Measurements from ENCODE around the gene METTL22.

METTL22 gene, protein sequence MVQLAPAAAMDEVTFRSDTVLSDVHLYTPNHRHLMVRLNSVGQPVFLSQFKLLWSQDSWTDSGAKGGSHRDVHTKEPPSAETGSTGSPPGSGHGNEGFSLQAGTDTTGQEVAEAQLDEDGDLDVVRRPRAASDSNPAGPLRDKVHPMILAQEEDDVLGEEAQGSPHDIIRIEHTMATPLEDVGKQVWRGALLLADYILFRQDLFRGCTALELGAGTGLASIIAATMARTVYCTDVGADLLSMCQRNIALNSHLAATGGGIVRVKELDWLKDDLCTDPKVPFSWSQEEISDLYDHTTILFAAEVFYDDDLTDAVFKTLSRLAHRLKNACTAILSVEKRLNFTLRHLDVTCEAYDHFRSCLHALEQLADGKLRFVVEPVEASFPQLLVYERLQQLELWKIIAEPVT

DNA sequence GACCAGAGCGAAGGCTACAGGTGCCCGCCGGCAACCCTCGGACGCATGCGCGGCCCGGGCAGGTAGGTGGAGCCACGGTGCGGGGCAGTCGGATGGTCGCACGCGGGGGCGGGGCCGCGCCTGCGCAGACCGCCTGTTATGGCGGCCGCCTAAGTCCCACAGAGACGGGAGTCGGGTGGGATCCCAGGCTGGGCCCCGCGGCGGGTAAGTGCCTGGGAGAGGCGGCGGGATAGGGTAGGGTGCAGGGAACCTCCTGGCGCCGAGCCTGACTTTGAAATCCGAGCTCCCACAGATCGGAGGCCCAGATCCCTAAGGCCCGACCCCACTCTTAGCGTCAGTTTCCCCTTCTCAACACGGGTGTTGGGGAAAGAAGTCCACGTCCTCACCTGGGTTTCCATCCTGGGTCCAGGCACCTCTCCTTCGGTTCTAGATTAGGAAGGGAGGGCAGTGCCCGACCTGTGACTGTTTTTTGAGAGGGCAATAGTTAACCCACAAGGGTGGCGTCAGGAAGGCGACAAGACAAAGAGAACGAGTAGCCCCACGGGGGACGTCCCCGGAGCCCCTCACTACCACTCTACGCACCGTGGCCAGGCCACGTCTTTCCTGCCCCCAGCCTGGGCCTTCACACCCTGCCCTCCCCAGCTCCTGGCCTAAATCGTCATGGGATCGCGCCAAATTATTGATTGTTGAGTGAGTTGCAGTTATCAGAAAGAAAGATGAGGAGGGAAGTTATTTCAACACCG is at the start of gene METTL22:
METTL22 (plus strand) TSS at position 127 of the 743 bp plus-strand sequence. CDS start 3,968 bp downstream, outside the sequence.
- peak; percentile 25 for DNase-seq

DNA sequence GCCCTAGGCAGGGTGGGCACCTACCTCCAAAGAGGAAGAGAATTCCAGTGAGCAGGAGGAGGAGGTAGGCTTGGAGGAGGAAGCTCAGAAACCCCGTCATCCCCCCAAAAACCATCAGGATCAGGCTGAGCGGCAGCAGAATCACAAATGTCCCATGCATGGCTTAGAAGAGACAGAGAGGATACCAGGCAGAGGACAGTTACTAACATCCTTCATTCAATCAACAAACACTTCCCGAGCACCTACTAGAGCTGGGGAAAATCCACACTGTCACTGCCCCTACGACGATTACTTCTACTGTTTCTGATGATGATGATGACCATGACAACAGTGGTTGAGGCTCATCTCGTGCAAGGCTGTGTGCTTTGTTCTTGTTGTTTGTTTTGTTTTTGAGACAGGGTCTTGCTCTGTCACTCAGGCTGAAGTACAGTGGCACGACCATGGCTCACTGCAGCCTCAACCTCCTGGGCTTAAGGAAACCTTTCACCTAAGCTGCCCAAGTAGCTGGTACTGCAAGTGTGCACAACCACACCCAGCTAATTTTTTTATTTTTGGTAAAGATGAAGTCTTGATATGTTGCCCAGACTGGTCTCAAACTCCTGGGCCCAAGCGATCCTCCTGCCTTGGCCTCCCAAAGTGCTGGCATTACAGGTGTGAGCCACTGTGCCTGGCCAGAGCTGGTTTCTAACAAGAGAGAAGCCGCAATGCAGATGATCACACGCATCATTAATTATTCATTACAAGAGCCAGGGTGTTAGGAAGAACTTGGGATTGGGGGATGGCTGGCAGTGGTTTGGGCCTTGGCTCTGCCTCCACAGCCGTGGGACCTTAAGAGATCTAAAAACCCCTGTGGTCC is 49.2 kb upstream of the METTL22 start:
- DNase-seq = no peak

DNA sequence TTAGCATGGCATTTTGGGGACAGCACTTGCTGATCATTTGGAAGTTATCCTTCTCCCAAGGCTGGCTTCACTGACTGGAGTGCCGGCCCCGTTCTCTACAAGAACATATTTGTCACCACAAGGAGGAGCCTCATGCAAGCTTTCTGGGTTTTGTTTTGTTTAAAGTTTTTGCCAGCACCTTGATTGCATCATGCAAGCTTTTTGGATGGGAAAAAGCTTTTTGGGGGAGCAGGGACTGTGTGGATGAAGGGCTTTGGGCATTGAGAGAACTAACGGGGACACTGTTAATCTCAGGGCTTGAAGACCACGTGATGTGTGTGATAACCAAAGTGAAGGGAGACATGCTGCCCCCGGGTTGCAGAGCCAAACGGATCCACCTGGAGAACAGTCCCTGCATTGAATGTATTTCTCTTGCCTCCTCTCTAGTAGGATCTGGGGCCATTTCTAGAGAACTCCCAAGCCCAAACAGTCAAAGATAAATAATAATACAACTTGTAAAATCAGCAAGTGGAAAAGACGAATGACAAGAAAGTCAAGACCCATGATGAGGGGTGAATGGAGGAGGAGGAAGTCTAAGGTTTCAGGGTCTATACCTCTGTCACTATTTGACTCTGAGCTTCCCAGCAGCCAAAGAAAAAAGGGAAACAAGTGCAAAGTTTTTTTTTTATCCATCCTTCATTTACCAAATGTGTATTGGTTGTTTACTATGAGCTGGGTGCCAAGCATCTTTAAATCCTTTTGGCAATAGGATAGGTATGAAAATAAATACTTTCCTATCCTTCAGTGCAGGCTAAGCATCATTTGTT is 48.4 kb upstream of the METTL22 start:
- no peak for DNase-seq

DNA sequence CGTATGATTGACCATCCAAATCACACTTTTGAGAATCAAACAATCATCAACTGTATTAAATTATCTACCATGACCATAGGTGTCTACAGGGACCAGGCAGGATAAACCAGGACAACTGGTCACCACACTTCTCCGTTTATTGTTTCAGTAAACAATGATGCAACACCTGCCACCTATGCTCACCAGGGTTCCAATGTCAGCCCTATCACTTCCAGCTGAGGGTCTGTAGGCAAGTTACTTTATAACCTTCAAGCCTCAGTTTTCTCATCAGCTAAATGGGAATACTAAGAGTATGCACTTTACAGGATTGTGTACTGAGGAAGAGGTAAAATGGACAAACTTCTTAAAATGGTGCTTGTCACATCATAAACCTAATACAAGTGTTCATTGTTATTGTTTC is 46.1 kb upstream of the METTL22 start:
- DNase-seq = no peak

DNA sequence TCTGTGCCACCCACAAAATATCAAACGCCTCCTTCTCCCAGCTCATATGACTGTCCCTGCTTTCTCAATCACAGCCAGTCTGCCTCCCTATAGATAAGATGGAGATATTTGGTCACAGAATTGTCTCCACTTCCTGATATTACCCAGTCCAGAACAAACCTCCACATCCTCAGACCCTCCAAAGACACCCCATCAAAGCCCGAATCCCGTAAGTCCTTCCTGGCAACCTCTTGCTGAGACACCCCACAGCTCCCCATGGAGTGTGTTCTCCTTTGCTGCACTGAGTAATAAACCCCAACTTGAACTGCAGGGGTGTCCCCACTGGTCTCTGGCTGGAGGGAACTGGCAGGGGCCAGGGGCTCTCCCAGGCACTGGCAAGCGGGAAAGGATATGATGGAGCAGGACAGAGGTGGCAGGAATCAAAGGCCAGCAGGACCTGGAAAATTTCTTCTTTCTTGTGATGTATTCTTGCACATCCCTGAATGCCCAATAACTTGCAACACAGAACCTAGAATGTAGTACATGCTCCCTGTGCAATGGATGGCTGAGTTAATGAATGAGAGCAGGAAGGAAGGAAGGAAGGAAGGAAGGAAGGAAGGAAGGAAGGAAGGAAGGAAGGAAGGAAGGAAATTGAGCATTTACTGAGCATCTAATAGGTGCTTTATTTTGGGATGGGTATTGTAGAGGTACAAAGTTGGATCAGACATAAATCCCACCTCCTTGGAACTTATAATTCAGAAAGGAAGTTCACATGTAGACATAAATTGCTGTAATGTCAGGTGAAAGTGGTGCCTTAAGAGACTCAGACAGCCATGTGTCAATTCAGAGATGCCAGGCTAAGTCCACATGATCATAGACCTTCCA is 45.1 kb upstream of the METTL22 start:
- no peak for DNase-seq

DNA sequence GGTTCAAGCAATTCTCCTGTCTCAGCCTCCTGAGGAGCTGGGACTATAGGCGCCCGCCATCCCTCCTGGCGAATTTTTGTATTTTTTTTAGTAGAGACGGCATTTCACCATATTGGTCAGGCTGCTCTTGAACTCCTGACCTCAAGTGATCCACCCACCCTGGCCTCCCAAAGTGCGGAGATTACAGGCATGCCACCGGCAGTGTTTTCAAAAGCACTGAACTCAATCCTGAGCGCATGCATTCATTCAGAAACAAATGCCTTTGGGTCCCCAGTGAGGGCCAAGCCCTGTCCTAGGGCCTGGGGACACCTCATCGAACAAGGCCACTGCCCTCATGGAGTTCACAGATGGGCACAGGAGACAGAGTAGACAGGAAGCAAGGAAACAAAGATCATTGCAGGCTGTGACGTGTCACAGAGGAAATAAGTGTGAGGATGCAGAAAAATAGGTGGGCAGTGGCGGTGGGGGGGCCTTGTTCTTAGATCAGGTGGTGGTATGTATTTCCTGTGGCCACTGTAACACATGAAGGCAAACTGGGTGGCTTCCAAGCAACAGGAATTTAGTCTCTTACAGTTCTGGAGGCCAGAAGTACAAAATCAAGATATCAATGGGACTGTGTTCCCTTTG is 43.7 kb upstream of the METTL22 start:
- DNase-seq = no peak

DNA sequence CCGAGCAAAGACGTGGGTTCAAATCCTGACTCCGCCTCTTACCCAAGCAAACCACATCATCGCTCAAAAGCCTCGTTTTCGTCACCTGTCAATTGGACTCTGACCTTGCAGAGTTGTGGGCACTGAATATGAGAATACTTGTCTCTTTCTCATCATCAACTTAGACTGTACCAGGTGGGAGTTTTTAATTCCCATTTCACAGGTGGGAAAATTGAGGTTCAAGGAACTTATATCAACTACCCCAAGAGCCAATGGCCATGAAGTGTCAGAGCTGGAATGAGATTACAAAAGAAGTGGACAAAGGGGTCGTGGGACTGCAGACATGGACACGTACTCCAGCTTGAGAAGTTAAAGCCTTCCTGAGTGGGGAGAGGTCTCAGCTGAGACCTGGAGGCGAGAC is 41.9 kb upstream of the METTL22 start:
- no peak for DNase-seq

DNA sequence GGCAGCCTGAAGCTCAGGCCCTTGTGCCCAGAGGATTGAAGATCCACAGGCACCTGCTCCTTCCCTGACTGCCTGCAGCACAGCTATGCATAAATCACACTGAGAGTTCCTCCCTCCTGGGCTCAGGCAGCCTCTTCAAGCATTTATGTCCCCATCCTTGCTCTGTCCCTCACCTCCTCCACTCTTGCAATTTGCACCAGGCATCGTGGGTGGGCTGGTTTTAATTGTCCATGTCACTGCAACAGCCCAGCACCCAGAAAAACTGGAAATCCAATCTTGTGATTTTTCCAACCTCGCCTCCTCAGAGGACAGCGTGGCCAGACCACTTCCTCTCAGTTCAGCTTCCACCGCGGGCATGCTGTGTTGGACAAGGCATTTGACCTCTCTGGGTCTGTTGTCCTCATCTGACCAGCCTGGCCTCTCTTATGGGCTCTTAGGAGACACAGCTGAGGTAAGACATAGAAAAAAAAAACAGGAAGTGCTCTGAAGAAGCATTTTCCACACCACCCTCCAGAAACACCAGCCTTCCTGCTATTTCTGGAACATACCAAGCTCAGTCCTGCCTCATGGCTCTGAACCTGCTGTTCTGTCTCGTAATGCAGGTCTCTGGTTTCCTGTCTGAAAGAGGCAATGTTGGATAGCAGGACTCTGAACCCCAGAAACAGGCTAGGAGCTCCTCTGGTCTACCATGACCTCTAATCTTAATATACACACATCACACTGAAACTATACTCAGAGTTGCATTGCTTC is 39.5 kb upstream of the METTL22 start:
- DNase-seq = no peak

DNA sequence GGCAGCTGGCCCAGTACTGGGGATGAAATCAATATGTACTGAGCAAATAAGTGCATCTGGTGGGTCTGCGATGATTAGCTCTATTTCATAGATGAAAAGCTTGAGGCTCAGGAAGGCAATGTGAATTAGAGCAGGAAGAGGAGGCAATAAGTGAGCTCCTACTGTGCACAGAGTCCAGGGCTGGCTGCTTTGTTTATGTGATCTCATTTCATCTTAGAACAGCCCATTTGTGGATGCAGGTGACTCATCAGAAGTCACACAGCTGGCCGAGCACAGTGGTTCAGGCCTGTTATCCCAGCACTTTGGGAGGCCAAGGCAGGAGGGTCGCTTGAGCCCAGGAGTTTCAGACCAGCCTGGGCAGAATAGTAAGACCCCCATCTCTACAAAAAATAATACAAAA is 38.3 kb upstream of the METTL22 start:
- no peak for DNase-seq

DNA sequence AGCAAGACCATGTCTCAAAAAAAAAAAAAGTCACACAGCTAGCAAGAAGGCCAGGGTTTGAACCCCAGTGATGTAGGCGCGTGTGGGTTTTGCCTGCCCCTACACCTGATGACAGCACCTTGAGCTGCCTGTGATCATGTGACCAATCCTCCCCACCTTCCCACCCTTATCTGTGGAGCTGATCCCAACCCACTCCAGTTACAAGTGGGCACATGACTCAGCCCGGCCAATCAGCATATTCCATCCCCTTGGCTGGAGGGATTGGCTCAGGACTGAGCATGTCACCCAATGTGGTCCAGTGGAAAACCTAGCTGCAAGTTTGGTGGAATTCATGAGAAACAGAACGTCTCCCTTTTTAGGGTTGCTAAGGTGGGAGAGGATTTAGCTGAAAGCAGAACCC is 37.8 kb upstream of the METTL22 start:
- DNase-seq = no peak

DNA sequence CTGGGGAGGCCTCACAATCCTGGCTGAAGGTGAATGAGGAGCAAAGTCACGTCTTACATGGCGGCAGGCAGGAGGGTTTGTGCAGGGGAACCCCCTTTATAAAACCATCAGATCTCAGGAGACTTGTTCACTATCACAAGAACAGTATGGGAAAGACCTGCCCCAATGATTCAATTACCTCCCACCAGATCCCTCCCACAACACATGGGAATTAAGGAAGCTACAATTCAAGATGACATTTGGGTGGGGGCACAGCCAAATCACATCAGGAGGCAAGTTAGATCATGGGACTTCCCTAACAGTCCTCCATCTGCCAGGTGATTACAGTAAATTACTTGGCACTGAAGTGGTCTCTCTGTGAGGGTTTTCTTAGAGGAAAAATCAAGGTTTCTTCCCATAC is 36.5 kb upstream of the METTL22 start:
- DNase-seq = no peak

DNA sequence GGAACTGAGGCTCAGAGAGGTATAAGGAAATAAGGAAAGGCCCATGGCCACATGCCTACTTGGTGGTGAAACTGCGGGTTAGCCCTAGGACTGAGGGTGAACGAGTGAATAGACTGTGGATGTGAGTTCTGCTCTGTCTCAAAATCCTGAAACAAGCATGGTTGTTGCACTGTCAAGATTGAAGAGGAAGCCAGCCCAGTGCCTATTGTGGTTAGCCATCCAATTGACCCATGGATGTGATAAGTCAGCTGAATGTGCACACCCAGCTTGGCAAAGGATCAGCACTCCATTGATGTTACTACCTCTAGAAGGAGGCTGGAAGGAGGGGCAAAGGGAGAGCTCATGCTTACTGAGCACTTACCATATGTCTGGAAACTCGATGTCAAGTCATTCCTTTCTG is 35.6 kb upstream of the METTL22 start:
- DNase-seq = no peak

DNA sequence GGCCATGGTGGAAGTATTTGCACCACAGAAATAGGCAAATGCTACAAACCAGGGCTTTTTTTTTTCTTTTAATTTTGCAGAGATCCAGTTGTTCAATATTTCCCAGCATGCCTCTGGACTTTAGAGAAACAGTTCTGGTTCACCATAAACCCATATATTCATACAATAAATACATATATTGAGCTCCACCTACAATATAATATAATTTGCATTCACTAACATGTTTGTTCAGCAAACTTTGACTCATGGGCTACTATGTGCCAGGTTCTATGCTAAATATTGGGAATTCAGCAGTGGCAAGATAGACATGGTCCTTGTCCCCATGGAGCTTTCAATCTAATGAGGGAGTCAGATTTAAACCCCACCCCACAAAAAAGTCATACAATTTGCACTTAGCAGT is 34.4 kb upstream of the METTL22 start:
- no peak for DNase-seq

DNA sequence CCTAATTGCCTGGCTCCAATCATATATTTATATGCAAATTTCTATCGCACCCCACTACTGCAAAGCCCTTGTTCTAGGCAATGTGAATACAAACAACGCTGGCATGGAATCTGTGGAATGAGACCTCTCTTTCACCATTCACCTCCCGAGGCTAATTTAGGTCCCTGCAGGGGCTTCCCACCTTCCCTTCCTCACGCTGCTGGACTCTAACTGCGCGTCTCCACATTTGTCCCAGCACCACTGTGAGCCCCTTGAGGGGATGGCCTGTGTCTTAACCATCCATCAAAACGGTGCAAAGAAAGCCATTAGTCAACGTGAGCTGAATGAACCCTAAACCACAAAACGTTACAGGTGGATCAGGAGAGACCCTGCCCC is 32.8 kb upstream of the METTL22 start:
- DNase-seq = no peak

DNA sequence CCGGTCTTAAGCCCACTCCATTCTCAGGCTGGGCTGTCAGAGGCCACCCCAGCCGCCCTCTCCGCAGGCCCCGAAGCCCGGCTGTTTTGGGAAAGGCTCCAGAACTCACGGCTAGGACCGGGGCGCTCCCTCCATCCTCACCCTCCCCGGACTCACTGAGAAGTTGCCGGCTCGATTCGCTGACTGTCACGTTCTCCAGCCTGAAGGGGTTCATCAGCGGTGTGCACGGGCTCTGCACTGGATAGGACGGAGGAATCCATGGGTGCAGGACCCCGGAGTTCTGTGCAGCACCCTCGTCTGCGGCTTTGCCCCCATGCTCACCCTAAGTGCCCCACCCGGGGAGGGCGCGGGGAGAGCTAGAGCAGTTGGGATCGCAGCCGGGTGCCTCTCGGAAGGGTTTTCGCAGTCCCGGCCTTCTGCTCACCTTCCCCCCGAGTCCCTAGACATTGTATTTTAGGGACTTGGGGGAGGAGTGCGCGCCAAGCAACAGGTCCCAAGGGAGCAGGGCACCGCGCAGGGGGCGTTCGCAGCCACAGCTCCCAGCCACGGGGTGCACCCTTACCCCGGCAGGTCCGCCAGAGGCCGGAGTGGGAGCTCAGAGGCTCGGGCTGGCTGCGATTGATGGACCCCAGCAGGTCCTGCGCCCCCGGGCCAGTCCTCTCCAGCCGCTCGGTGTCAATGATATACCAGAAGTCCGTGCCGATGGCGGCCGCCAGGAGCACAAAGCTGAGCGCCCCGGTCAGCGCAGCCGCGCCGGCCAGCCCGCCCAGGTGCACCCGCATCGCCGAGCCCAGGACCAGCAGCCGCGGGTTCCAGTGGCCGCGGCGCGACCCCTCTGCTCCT is 32.2 kb upstream of the METTL22 start:
- no peak for DNase-seq

DNA sequence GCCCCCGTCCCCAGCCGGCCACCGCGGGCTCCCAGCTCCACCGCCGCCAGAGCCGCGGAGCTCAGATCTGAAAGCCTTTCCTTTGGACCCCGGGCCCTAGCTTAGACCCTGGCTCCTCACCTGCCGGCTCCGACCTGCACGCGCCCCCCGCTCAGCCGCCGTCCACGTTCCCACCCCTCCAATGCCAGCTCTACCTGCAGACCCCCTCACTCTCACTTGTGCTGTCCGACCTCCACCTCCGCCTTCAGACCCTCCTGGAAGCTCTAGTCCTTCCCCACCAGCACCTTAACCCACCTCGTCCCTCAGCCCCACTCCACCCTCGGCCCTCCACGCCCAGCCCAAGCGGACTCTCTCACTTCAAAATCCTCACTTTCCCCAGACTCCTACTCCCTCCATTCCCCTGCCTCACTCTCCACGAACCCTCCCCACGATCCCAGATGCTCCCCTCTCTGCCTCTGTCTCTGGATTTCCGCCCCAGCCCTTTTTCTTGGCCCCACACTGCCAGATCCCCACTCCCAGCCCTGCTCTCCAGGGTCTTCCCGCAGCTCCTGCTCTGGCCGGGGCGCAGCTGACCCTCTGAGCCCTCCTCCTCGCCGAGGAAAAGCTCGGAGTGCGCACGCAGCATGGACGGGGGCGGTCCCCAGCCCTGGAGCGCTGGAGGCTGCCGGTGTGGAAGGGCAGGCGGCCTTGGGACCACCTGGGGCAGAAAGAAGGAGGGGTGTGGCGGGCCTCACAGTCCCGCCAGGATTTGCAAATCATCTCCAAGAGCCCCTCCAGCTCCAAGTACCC is 31.4 kb upstream of the METTL22 start, which contains the start of gene TMEM114:
TMEM114 (minus strand) TSS at position 612 of the 789 bp plus-strand sequence. CDS start 673 bp downstream, outside the sequence.
- no peak for DNase-seq

DNA sequence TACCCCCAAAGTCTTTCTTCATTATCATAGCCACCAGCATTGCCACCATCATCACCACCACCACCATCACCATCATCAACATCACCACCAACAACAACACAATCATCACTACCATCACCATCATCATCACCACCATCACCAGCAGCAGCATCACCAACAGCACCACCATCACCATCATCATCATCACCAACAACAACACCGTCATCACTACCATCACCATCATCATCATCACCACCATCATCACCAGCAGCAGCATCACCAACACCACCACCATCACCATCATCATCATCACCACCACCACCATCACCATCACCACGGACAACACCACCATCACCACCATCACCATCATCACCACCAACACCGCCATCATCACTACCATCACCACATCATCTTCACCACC is 30.7 kb upstream of the METTL22 start:
- no peak for DNase-seq

DNA sequence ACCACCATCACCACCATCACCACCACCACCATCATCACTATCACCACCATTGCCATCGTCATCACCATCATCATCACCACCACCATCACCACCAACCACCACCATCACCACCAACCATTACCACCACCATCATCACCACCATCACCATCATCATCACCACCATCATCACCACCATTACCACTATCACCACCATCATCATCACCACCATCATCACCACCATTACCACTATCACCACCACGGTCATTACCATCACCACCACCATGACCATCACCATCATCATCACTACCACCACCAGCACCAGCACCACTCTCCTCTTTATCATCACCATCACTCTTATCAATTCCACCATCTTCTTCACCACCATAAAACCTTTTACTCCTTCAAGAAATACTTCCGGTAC is 30.0 kb upstream of the METTL22 start:
- no peak for DNase-seq

Data from DMS79 (cell line).